ENCODE data around the gene RASSF5. TPM values are rescaled to one million over a fixed set of nuclear protein-coding genes. Genes with fewer than 3 reads are reported as not detected.

RASSF5 gene
- total and polyA plus RNA-seq, 9 of the 15 experiments (the other 6 are each of a cell fraction or from before 2014, with no cell fraction given): 6.1 to 41.0 (median 25.2) TPM

GRCh38 chr1:206503591-206504362, 3.6 kb upstream of the RASSF5 start (continued):
- no peak for TF ChIP-seq HBP1 (CRISPR knock-in tag; IDR thresholded peaks at IDR 0.05)
- TF ChIP-seq MXD1 (CRISPR knock-in tag; IDR thresholded peaks at IDR 0.05; ENCODE audit: borderline replicate concordance, poor library complexity, severe bottlenecking): no peak
- TF ChIP-seq ERF (CRISPR knock-in tag; IDR thresholded peaks at IDR 0.05): peak; percentile 69; the same call in 1 of the 2 replicates
- TF ChIP-seq PTBP1 (IDR thresholded peaks at IDR 0.05; ENCODE audit: low read depth, low read length): no peak
- no peak for TF ChIP-seq SMC3 (conservative IDR thresholded peaks at IDR 0.05; ENCODE audit: insufficient read depth, low read depth, low read length)
- 0 out of 2 replicates have a peak, but pooled peaks have one; percentile 57 for TF ChIP-seq GTF2E2 (tag; IDR thresholded peaks at IDR 0.05)
- TF ChIP-seq CREB1 (IDR thresholded peaks at IDR 0.05): no peak
- no peak for TF ChIP-seq CREB1 (CRISPR knock-in tag; IDR thresholded peaks at IDR 0.05)
- TF ChIP-seq HNRNPK (IDR thresholded peaks at IDR 0.05; ENCODE audit: low read depth, low read length, poor library complexity, severe bottlenecking): no peak
- TF ChIP-seq NFIX (CRISPR knock-in tag; IDR thresholded peaks at IDR 0.05; ENCODE audit: low read depth): no peak
- no peak for TF ChIP-seq MTA3 (IDR thresholded peaks at IDR 0.05; ENCODE audit: borderline replicate concordance)
- no peak for TF ChIP-seq ZNF280A (IDR thresholded peaks at IDR 0.05; ENCODE audit: low read depth, partially characterized antibody)
- no peak for TF ChIP-seq YBX1 (IDR thresholded peaks at IDR 0.05)
- 0 out of 2 replicates have a peak, but pooled peaks have one; percentile 22 for TF ChIP-seq ZNF444 (CRISPR knock-in tag; IDR thresholded peaks at IDR 0.05)
- TF ChIP-seq SMAD4 (CRISPR knock-in tag; conservative IDR thresholded peaks at IDR 0.05): peak; percentile 43
- TF ChIP-seq HDAC3 (IDR thresholded peaks at IDR 0.05; ENCODE audit: borderline replicate concordance, partially characterized antibody): no peak
- no peak for TF ChIP-seq KLF10 (CRISPR knock-in tag; IDR thresholded peaks at IDR 0.05)
- no peak for TF ChIP-seq PPARD (CRISPR knock-in tag; IDR thresholded peaks at IDR 0.05)
- no peak for TF ChIP-seq IRF2 (CRISPR knock-in tag; IDR thresholded peaks at IDR 0.05)
- no peak for TF ChIP-seq KAT7 (CRISPR knock-in tag; IDR thresholded peaks at IDR 0.05; ENCODE audit: borderline replicate concordance)
- TF ChIP-seq MECOM (CRISPR knock-in tag; IDR thresholded peaks at IDR 0.05): no peak
- TF ChIP-seq ZZZ3 (IDR thresholded peaks at IDR 0.05): no peak
- 0 out of 2 replicates have a peak, but pooled peaks have one; percentile 65 for TF ChIP-seq LCOR (CRISPR knock-in tag; IDR thresholded peaks at IDR 0.05)
- TF ChIP-seq ID3 (CRISPR knock-in tag; IDR thresholded peaks at IDR 0.05): no peak
- TF ChIP-seq ID3 (tag; IDR thresholded peaks at IDR 0.05): 0 out of 2 replicates have a peak, but pooled peaks have one; percentile 43

Measured in K562 (cell line).